GM19452 (cell line): Measurements from ENCODE around the gene RAD9A.
"Not testable (repeated sequence)": the region's sequence is repeated elsewhere in the genome, so short reads cannot be mapped to it uniquely, and the experiment has no call there.

Source experiments
- ATAC-seq: cut with Tn5 transposase; IDR thresholded peaks from one replicate; pipeline ENCODE4 v1.9.1; 2021; ENCODE audit not compliant: unreplicated experiment

RAD9A gene

DNA sequence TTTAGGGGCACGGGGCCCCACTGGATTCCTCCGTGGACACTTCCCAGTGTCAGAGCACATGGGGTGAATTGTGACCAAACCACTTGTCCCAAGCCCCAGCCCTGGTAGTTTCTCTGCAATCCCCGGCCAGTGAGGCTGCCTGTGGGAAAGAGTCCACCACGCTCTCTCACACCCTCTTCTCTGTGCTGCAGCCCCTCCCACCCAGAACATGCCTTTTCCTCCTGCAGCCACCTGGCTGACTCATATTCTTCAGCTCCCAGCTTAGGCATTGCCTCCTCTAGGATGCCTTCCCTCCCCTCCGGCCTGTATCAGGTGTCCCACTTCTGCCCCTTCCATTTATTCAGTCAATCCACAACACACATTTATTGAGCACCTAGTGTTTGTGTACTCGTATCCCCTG is 31.1 kb downstream of the RAD9A start:
- ATAC-seq: no peak

- ATAC-seq: no peak
These were observed 31.7 kb downstream of the RAD9A start for GRCh38 chr11:67423466-67423865.

- ATAC-seq: no peak
These were observed 32.3 kb downstream of the RAD9A start for GRCh38 chr11:67423891-67424613.

DNA sequence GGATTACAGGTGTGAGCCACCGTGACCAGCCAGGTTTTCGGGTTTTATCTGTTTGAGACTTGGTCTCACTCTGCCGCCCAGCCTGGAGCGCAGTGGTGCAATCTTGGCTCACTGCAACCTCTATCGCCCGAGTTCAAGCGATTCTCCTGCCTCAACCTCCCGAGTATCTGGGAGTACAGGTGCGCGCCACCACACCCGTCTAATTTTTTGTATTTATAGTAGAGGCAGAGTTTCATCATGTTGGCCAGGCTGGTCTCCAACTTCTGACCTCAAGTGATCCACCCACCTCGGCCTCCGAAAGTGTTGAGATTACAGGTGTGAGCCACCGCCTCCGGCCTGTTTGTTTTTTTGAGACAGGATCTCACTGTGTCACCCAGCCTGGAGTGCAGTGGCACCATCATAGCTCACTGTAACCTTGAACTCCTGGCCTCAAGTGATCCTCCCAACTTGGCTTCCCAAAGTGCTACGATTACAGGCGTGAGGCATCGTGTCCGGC is 35.6 kb downstream of the RAD9A start:
- not testable (repeated sequence) for ATAC-seq

DNA sequence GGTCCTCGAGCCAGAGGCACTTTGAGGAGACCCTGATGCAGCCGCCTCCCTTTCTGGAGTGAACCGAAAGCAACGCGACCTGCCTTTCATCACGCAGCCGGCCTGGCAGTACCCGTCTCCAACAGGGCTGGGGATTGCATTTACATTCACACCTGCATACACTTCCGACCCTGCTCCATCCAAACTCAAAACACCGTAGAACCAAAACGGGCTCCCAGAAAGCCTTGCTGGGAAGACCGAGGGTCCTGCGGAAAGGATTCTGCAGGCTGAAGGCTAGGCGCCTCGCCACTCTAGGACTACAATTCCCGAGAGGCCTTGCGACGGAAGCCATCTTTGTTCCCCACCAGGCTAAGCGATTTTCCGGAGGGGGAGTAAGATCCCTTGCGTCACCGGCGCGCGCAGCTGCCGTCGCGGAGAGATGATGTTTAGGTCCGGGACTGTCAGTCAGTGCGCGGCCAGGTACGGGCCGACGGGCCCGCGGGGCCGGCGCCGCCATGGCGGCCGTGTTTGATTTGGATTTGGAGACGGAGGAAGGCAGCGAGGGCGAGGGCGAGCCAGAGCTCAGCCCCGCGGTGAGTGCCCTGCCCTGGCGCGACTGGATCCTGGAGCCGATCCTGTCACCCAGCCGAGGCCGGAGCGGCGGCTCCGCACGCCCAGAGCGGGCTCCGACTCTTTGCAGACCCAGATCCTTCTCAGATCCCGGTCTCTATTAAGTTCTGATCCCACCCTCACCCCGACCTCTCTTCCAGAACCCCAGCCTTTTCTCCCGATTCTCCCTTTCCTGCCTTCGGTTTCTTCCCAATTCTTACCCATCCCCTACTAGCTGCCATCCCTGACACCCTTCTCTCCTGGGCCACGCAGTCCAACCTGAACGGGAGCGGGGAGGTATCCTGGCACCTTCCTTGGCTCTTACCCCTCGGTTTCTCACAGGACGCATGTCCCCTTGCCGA is 36.5 kb downstream of the RAD9A start, which contains the start of gene RPS6KB2:
RPS6KB2 (plus strand) TSS at position 443 of the 950 bp plus-strand sequence; CDS start at position 495, 52 bp downstream.
- ATAC-seq: peak; percentile 84

GRCh38 chr11:67429038-67429668 is 37.4 kb downstream of the RAD9A start:
- ATAC-seq: no peak

- ATAC-seq: no peak
These were observed 37.9 kb downstream of the RAD9A start for GRCh38 chr11:67429722-67430121.

- ATAC-seq: no peak
These were observed 39.8 kb downstream of the RAD9A start for GRCh38 chr11:67431346-67432249.

DNA sequence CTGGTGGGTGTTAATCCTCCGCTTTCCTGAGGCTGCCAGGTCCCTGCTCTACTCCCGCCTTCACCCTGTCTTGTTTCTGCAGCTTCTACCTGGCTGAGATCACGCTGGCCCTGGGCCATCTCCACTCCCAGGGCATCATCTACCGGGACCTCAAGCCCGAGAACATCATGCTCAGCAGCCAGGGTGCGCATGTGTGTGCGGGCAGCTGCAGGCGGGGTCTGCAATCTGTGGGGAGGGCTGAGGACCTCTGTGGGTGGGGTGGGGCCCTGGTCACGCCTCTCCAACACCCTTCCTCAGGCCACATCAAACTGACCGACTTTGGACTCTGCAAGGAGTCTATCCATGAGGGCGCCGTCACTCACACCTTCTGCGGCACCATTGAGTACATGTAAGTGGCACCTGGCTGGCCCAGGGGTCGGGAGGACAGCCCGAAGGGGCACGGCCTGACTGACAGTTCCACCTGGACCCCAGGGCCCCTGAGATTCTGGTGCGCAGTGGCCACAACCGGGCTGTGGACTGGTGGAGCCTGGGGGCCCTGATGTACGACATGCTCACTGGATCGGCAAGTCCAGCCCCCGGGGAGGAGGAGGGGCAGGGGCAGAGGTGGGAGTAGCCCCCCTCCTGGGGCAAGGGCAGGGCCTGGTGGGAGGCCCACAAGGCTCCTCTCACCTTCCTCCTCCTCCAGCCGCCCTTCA is 41.0 kb downstream of the RAD9A start:
- no peak for ATAC-seq

DNA sequence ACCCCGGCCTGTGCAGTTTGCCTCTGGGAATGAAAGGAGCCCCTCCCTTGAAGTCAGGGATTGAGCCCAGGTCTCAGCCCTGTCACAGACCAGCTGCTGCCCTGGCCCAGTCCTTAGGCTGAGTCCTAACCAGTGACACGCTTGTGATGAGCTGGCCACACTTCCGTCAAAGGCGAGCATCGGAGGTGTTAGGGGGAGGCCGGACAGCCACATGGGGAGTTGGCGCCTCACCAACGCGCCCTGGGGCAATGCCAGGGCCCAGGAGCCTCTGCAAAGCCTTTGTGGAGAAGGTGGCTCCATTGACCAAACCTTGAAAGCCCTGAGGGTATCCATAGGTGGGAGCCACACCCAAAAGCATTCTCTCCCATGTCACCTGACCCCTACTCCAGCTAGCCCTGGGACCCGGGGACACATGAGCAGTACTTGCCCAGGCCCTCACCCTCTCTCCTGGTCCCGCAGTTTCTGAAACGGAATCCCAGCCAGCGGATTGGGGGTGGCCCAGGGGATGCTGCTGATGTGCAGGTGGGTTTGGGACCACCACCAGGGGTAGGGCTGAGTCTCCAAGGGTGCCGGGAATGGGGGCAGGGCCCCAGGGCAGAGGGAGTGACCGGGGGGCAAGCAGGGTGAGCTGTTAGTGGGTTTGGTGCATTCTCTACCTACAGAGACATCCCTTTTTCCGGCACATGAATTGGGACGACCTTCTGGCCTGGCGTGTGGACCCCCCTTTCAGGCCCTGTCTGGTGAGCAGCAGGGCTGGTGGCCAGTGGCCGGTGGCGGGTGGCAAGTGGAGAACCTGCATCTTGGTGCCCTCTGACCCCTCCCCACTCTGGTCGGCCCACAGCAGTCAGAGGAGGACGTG is 42.0 kb downstream of the RAD9A start:
- ATAC-seq: no peak

- no peak for ATAC-seq
These were observed 42.7 kb downstream of the RAD9A start for GRCh38 chr11:67434395-67434881.

DNA sequence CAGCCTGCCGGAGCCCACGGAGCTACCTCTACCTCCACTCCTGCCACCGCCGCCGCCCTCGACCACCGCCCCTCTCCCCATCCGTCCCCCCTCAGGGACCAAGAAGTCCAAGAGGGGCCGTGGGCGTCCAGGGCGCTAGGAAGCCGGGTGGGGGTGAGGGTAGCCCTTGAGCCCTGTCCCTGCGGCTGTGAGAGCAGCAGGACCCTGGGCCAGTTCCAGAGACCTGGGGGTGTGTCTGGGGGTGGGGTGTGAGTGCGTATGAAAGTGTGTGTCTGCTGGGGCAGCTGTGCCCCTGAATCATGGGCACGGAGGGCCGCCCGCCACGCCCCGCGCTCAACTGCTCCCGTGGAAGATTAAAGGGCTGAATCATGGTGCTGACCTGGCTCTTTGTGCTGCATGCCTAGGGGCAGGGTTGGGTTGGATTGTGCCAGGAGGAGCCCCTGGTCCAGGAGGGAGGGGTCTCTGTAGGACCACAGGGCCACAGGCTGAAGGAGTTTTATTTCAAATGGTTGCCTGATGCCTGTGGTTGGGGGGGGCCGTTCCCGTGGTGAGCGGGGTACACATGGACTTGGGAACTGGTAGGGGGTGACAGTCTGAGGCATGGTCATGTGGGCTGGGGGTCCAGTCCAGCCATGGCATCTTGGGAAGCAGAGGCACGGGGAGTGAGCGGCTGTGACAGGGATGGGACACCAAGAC is 43.4 kb downstream of the RAD9A start:
- ATAC-seq: no peak

DNA sequence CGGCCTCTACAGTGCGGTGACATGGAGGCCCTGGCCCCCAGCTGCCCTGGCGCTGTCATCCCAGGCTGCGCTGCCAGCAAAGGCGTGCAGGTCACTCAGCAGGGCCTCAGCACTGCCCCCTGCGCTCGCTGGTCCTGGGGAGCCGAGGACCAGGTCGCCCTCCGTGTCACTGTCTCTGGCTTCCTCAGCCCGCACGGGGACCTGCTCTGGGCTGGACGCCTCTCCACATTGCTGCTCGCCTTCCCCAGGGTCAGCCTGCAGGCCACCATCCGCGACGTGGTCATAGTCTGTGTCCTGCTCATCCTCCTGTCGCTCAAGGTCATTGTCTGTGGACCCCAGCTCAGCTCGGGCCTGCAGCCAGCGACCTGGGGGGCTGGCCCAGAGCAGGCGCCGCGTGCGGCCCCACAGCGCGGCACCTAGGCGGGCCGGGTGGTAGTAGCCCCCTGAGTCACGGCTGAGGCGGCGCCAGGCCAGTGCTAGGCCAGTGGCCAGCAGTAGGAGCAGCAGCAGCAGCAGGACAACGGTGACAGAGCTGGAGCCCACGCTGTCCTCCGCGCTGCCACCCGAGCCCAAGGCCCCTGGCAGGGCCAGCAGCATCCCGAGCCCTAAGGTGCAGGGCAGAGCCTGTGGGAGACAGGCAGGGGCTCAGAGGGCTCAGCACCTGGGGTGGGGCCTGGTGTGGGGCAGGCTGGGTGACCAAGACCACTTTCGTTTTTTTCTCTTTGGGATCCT is 44.1 kb downstream of the RAD9A start:
- ATAC-seq: no peak

- peak; percentile 37 for ATAC-seq
These were observed 44.8 kb downstream of the RAD9A start for GRCh38 chr11:67436459-67437081.

DNA sequence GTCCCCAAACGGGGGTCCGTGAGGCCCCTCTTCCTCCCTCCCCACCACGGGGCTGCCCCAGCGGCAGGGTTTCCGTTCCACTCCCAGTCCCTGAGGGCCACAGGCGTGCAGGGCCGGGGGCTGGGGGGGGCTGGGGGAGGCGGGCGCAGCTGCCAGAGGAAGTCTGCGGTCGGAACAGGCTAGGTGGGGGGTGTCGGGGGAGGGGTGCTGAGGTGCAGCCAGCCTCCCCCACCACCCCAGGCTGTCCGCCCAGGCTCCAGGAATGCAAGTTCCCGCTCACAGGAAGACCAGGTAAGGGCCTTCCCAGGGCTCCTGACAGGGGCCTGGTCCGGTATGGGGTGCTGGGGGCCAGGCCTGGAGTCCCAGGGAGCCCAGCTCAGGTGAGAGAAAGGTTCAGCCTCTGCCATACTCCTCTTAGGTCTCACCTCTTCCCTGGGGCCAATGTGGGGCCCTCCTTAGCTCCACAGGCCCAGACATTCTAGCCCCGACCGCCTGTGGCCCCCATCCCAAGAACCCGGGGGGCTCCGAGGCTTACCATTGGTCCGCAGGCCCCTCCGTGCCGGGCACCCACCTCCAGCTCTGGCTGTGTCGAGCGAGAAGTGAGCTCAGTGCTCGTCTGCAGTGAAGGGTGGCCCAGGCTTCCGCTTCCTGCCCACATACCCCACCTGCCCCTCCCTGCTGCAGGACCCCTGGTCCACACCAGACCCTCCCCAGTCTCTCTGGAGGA is 45.5 kb downstream of the RAD9A start, which contains the start of gene PTPRCAP:
PTPRCAP (minus strand) TSS at position 601 of the 727 bp plus-strand sequence; CDS start at position 538, 63 bp downstream.
- no peak for ATAC-seq

DNA sequence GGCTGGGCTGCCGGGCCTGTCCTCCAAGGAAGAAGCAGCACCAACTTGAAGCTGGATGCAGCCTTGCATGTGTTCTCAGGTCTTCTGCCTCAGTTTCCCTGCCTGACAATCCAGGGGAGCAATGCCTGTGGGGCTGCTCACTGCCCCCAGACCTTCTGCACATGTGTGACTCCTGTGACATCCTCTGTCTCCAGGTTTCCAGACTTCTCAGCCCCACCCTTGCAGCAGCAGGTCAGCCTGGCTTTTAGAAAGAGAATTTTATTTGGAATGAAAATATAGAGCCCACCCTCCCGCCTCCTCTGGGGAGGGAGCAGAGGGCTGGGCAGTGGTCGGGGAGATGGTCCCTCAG is 46.0 kb downstream of the RAD9A start:
- no peak for ATAC-seq
